IMR-90 (cell line): ENCODE data around the gene SIAH3. TPM values are rescaled to one million over a fixed set of nuclear protein-coding genes. Genes with fewer than 3 reads are reported as not detected.

Experiments
- ATAC-seq: fragments of 200-7000 bp; cut with Tn5 transposase; 2 replicates; pipeline ENCODE4 v1.9.1; 2020; ENCODE audit warnings: low read depth, mild to moderate bottlenecking, moderate library complexity
- BruUV-seq: library from RNA; stranded (reverse); fragments of 400-500 nt; replicated peaks from 2 replicates; lab custom pipeline; 2021; lab: Mats Ljungman, UMichigan
- CTCF ChIA-PET: fragments of 300-600 bp; formaldehyde crosslinking; extraction: SDS; loops from one replicate; lab custom pipeline; 2021; ENCODE audit warnings: antibody characterized with exemption; lab: Yijun Ruan, JAX
- POLR2A ChIA-PET: fragments of 300-600 bp; sonication (Branson Sonifier 250); formaldehyde crosslinking; loops from one replicate; lab custom pipeline; 2022; ENCODE audit warnings: antibody characterized with exemption; ENCODE audit not compliant: unreplicated experiment; lab: Charles Lee
- DNase-seq: peaks from one replicate; pipeline ENCODE4 v3.0.0; 2013
- H2AFZ ChIP-seq: replicated peaks from 2 replicates; pipeline ENCODE3; 2013; ENCODE audit warnings: low read length, mild to moderate bottlenecking; ENCODE audit not compliant: poor library complexity
- H2AK5ac ChIP-seq: 2 replicates; pipeline ENCODE4 v1.6.1; 2013; ENCODE audit warnings: low read depth, low read length, inconsistent platforms
- H2AK9ac ChIP-seq: replicated peaks from 2 replicates; pipeline ENCODE3; 2013; ENCODE audit warnings: mild to moderate bottlenecking, low read depth, low read length, moderate library complexity; ENCODE audit not compliant: poor library complexity
- H2BK120ac ChIP-seq: 2 replicates; pipeline ENCODE4 v1.6.1; 2013; ENCODE audit warnings: low read depth, low read length, inconsistent platforms
- H2BK15ac ChIP-seq: 3 replicates; pipeline ENCODE4 v1.6.1; 2013; ENCODE audit warnings: low read depth, low read length, inconsistent platforms
- H2BK20ac ChIP-seq: 2 replicates; pipeline ENCODE4 v1.6.1; 2013; ENCODE audit warnings: low read depth, mild to moderate bottlenecking, inconsistent platforms, low read length, moderate library complexity
- H2BK5ac ChIP-seq: 2 replicates; pipeline ENCODE4 v1.6.1; 2013; ENCODE audit warnings: mild to moderate bottlenecking, low read depth, low read length, inconsistent platforms; ENCODE audit not compliant: poor library complexity, severe bottlenecking
- H3K14ac ChIP-seq: replicated peaks from 2 replicates; pipeline ENCODE4 v1.6.1; 2013; ENCODE audit warnings: low read depth, low read length, inconsistent platforms
- H3K18ac ChIP-seq: 2 replicates; pipeline ENCODE4 v1.6.1; 2013; ENCODE audit warnings: low read depth, low read length, control low read depth
- H3K23ac ChIP-seq: 2 replicates; pipeline ENCODE4 v1.6.1; 2013; ENCODE audit warnings: low read depth, low read length, inconsistent platforms
- H3K27ac ChIP-seq: 2 replicates; pipeline ENCODE4 v1.5.1; 2013; ENCODE audit warnings: mild to moderate bottlenecking, control low read depth, low read length; ENCODE audit not compliant: insufficient read depth
- H3K27me3 ChIP-seq: 2 replicates; pipeline ENCODE4 v1.6.1; 2013; ENCODE audit warnings: low read length; ENCODE audit not compliant: control insufficient read depth, insufficient read depth
- H3K36me3 ChIP-seq: 2 replicates; pipeline ENCODE4 v1.6.1; 2013; ENCODE audit warnings: low read length, mixed read lengths; ENCODE audit not compliant: control insufficient read depth, insufficient read depth
- H3K4ac ChIP-seq: 2 replicates; pipeline ENCODE4 v1.6.1; 2013; ENCODE audit warnings: low read depth, low read length, inconsistent platforms
- H3K4me1 ChIP-seq: 2 replicates; pipeline ENCODE4 v1.6.1; 2013; ENCODE audit warnings: low read length, mixed read lengths; ENCODE audit not compliant: control insufficient read depth, insufficient read depth
- H3K4me2 ChIP-seq: 2 replicates; pipeline ENCODE4 v1.6.1; 2013; ENCODE audit warnings: low read depth, mild to moderate bottlenecking, control low read depth, low read length, moderate library complexity
- H3K4me3 ChIP-seq: 2 replicates; pipeline ENCODE4 v1.5.1; 2013; ENCODE audit warnings: low read depth, mild to moderate bottlenecking, control low read depth, low read length, moderate library complexity; ENCODE audit not compliant: insufficient read depth
- H3K56ac ChIP-seq: 2 replicates; pipeline ENCODE4 v1.6.1; 2013; ENCODE audit warnings: low read length, inconsistent platforms; ENCODE audit not compliant: insufficient read depth; ENCODE audit errors: extremely low read depth
- H3K79me1 ChIP-seq, 2 experiments: 2 replicates each; pipeline ENCODE4 v1.6.1; 2013; ENCODE audit warnings: low read length in 2 of 2, inconsistent platforms in 1 of 2, low read depth in 1 of 2
- H3K9ac ChIP-seq: 2 replicates; pipeline ENCODE4 v1.6.1; 2013; ENCODE audit warnings: low read depth, low read length, control low read depth
- H3K9me1 ChIP-seq: 2 replicates; pipeline ENCODE4 v1.6.1; 2013; ENCODE audit warnings: low read length, inconsistent platforms; ENCODE audit not compliant: insufficient read depth
- H3K9me3 ChIP-seq: 2 replicates; pipeline ENCODE4 v1.6.1; 2013; ENCODE audit warnings: low read length; ENCODE audit not compliant: control insufficient read depth, insufficient read depth
- H4K20me1 ChIP-seq: 2 replicates; pipeline ENCODE4 v1.6.1; 2013; ENCODE audit warnings: low read length, inconsistent platforms; ENCODE audit not compliant: insufficient read depth
- H4K5ac ChIP-seq: 2 replicates; pipeline ENCODE4 v1.6.1; 2013; ENCODE audit warnings: mild to moderate bottlenecking, low read depth, low read length, control low read depth
- H4K8ac ChIP-seq, 2 experiments: 2 replicates each; pipeline ENCODE4 v1.6.1; 2013; ENCODE audit warnings: low read depth in 2 of 2, low read length in 2 of 2, control low read depth in 1 of 2, inconsistent platforms in 1 of 2
- H4K91ac ChIP-seq: 2 replicates; pipeline ENCODE4 v1.6.1; 2013; ENCODE audit warnings: low read depth, low read length, inconsistent platforms; ENCODE audit not compliant: insufficient read depth
- BHLHE40 ChIP-seq: fragments of 150-350 bp; IDR thresholded peaks from 2 replicates; pipeline ENCODE4 v1.6.1; 2016; ENCODE audit warnings: mild to moderate bottlenecking, low read depth, low read length
- CEBPB ChIP-seq: IDR thresholded peaks from 2 replicates; pipeline ENCODE4 v1.6.1; 2012; ENCODE audit warnings: low read depth, low read length, improper control_type of control experiment
- CTCF ChIP-seq: conservative IDR thresholded peaks from 2 replicates; pipeline ENCODE4 v1.5.1; 2012; ENCODE audit warnings: mild to moderate bottlenecking, low read depth, low read length, improper control_type of control experiment
- ELK1 ChIP-seq: fragments of 150-350 bp; IDR thresholded peaks from 2 replicates; pipeline ENCODE4 v1.6.1; 2016; ENCODE audit warnings: low read depth, mild to moderate bottlenecking, low read length, moderate library complexity, borderline replicate concordance
- MAFK ChIP-seq: IDR thresholded peaks from 2 replicates; pipeline ENCODE4 v1.6.1; 2012; ENCODE audit warnings: low read depth, low read length, improper control_type of control experiment
- MAZ ChIP-seq: IDR thresholded peaks from 2 replicates; pipeline ENCODE4 v1.6.1; 2012; ENCODE audit warnings: low read depth, mild to moderate bottlenecking, low read length, improper control_type of control experiment, moderate library complexity, borderline replicate concordance
- MXI1 ChIP-seq: IDR thresholded peaks from 2 replicates; pipeline ENCODE4 v1.6.1; 2012; ENCODE audit warnings: low read depth, mild to moderate bottlenecking, low read length, moderate library complexity, borderline replicate concordance
- NFE2L2 ChIP-seq: fragments of 150-350 bp; IDR thresholded peaks from 2 replicates; pipeline ENCODE4 v1.6.1; 2016; ENCODE audit warnings: low read depth, mild to moderate bottlenecking, low read length
- POLR2A ChIP-seq: IDR thresholded peaks from 2 replicates; pipeline ENCODE4 v1.6.1; 2012; ENCODE audit warnings: mild to moderate bottlenecking, low read depth, low read length
- RAD21 ChIP-seq: IDR thresholded peaks from 2 replicates; pipeline ENCODE4 v1.6.1; 2012; ENCODE audit warnings: low read length, improper control_type of control experiment
- RCOR1 ChIP-seq: IDR thresholded peaks from 2 replicates; pipeline ENCODE4 v1.6.1; 2012; ENCODE audit warnings: mild to moderate bottlenecking, low read length, improper control_type of control experiment; ENCODE audit not compliant: insufficient replicate concordance
- RFX5 ChIP-seq: IDR thresholded peaks from 2 replicates; pipeline ENCODE4 v1.8.0; 2012; ENCODE audit warnings: low read depth, mild to moderate bottlenecking, low read length, moderate library complexity
- SMC3 ChIP-seq: fragments of 150-350 bp; IDR thresholded peaks from 2 replicates; pipeline ENCODE4 v1.6.1; 2016; ENCODE audit warnings: low read depth, mild to moderate bottlenecking, antibody characterized with exemption, low read length, moderate library complexity
- USF2 ChIP-seq: fragments of 150-350 bp; IDR thresholded peaks from 2 replicates; pipeline ENCODE4 v1.6.1; 2017; ENCODE audit warnings: mild to moderate bottlenecking, antibody characterized with exemption, low read length, low read depth
- WGBS, 2 experiments: methylation state at CpG; one replicate each; pipeline versions ENCODE4 v1.1.5 to v1.1.7; 2013; ENCODE audit warnings: missing lambda C conversion rate in 2 of 2; ENCODE audit not compliant: insufficient read length in 1 of 2; ENCODE audit errors: extremely low coverage in 2 of 2; 5-methylcytosine and 5-hydroxymethylcytosine counted together
- dilution Hi-C: fragments of 300-500 bp; cut with HindIII; formaldehyde crosslinking; loops from one replicate; pipeline ENCODE4 v1.14.3; 2018; ENCODE audit warnings: low sequenced_read_pairs; ENCODE audit not compliant: unreplicated experiment
- in situ Hi-C: fragments of 300-500 bp; cut with MboI; formaldehyde crosslinking; loops from 3 replicates; pipeline ENCODE4 v1.14.3; 2019; ENCODE audit warnings: low sequenced_read_pairs, inconsistent platforms, mixed read lengths
- intact Hi-C: fragments of 100-400 bp; cut with micrococcal nuclease; formaldehyde crosslinking; loops from 2 replicates; pipeline ENCODE4 v1.10.0; 2022
- polyA plus RNA-seq, 3 experiments: library from polyadenylated mRNA; depleted of rRNA; stranded (reverse); fragments of >200 nt; gene quantifications; 2 replicates each; pipeline ENCODE4 v1.2.3, GENCODE V29; 2012; ENCODE audit warnings: low replicate concordance in 1 of 3
- total RNA-seq: library from RNA; depleted of rRNA; stranded (reverse); fragments of >200 nt; gene quantifications from 2 replicates; pipeline ENCODE4 v1.2.3, GENCODE V29; 2012

SIAH3 gene
- total and polyA plus RNA-seq, 2 of the 4 experiments (the other 2 are of a cell fraction) = under 0.01 TPM; not detected in 1

DNA sequence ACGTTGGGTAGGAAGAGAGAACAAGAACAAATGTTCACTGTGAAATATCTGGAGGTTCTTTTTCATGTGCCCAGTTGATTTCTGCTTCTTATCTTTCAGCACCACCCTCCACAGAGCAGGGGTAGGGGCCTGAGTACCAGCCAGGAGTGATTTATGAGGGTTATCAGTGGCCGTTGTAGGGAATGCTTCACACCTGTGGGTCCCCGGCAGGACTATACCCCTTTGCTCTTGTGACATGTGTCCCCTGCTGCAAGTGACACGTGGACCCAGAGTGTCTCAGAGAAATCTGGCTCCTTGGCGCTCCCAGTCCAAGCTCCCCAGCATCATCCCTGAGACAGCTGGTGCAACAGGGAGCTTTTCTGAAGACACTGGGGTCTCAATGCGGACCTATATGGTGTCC lies 29.7 kb downstream of the SIAH3 start:
- intact Hi-C loops = no loop called here
- H4K5ac ChIP-seq = no peak overlapping the region
- no peak overlapping the region for H3K9ac ChIP-seq
- no peak overlapping the region for H3K56ac ChIP-seq
- H2BK120ac ChIP-seq = no peak overlapping the region
- no peak overlapping the region for H3K23ac ChIP-seq
- H3K4me2 ChIP-seq = no peak overlapping the region
- H4K8ac ChIP-seq = no peak overlapping the region
- H3K27me3 ChIP-seq = peaks cover 19% of the 10 kb centered on the region
- H2BK5ac ChIP-seq = no peak overlapping the region
- no peak overlapping the region for H2AFZ ChIP-seq
- no peak for TF ChIP-seq RCOR1
- no peak for TF ChIP-seq RFX5
- no peak for TF ChIP-seq MAFK
- no peak for TF ChIP-seq MAZ
- no peak for TF ChIP-seq ELK1
- no peak for TF ChIP-seq BHLHE40
- no peak for TF ChIP-seq CEBPB
- TF ChIP-seq USF2 = no peak
- no peak for TF ChIP-seq CTCF
- TF ChIP-seq POLR2A = no peak
- TF ChIP-seq RAD21 = no peak
- no peak for TF ChIP-seq NFE2L2
- no peak for TF ChIP-seq SMC3
- TF ChIP-seq MXI1 = no peak
- ChIA-PET POLR2A (no interaction called here), CTCF (no interaction called here)
- 34% methylated on average over 2 of the region's 6 CpGs; no CpG with 5 or more reads in 1 of the 2 experiments for WGBS, 2 experiments
- no TSS peak for BruUV-seq
- H3K14ac ChIP-seq = no peak overlapping the region
- no peak overlapping the region for H2AK5ac ChIP-seq
- H3K4ac ChIP-seq = no peak overlapping the region
- no peak for ATAC-seq
- H3K79me1 ChIP-seq = no peaks in the 10 kb centered on the region
- H2BK20ac ChIP-seq = no peak overlapping the region
- no peak for DNase-seq
- H3K4me3 ChIP-seq = no peak overlapping the region
- H4K20me1 ChIP-seq = no peaks in the 10 kb centered on the region
- no peak overlapping the region for H2AK9ac ChIP-seq
- in situ Hi-C loops = no loop called here
- no peaks in the 10 kb centered on the region for H3K4me1 ChIP-seq
- H3K36me3 ChIP-seq = no peaks in the 10 kb centered on the region
- no peak overlapping the region for H3K27ac ChIP-seq
- no peak overlapping the region for H4K91ac ChIP-seq
- no peak overlapping the region for H2BK15ac ChIP-seq
- dilution Hi-C loops = no loop called here
- H3K18ac ChIP-seq = no peak overlapping the region
- no peaks in the 10 kb centered on the region for H3K9me1 ChIP-seq
- no peaks in the 10 kb centered on the region for H3K9me3 ChIP-seq
